AG10803 (cell line): ENCODE results near the gene NKX2-3.

ENCODE experiments used
- DNase-seq: peaks from one replicate; pipeline ENCODE4 v3.0.0; 2010; ENCODE audit warnings: low read depth
- H3K4me3 ChIP-seq: 2 replicates; pipeline ENCODE4 v1.5.1; 2011; ENCODE audit warnings: mild to moderate bottlenecking, low read length, control low read depth
- CTCF ChIP-seq: conservative IDR thresholded peaks from 2 replicates; pipeline ENCODE4 v1.5.1; 2011; ENCODE audit warnings: mild to moderate bottlenecking, low read length, control low read depth, inconsistent platforms

NKX2-3 gene

GRCh38 chr10:99536338-99537085, 3.8 kb downstream of the NKX2-3 start:
- no peak overlapping the region for H3K4me3 ChIP-seq
- no peak for DNase-seq
- no peak for TF ChIP-seq CTCF

GRCh38 chr10:99537086-99537988, 4.6 kb downstream of the NKX2-3 start:
- TF ChIP-seq CTCF = no peak
- H3K4me3 ChIP-seq = no peak overlapping the region
- DNase-seq = no peak

GRCh38 chr10:99537989-99538917, 5.5 kb downstream of the NKX2-3 start:
- DNase-seq = no peak
- TF ChIP-seq CTCF = no peak
- no peak overlapping the region for H3K4me3 ChIP-seq

DNA sequence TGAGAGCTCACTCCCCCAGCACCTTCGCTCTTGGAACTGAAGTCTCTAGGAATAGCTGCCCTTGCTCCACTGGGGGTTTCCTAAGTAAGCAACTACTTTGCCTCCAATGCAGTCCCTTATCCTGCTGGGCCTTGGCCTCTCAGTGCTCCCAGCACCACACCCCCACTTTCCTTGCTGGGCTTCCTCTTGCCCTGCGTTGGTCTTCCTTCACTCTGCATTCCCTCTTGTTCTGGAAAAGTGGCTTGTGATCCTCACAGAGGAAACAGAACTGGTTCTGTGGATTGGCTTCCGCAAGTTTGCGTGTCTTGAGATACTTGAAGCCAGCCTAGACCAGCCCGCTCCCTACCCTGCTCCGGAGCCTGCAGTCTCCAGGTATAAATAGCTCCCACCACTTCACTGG, 6.4 kb downstream of the NKX2-3 start:
- TF ChIP-seq CTCF = no peak
- no peak for DNase-seq

DNA sequence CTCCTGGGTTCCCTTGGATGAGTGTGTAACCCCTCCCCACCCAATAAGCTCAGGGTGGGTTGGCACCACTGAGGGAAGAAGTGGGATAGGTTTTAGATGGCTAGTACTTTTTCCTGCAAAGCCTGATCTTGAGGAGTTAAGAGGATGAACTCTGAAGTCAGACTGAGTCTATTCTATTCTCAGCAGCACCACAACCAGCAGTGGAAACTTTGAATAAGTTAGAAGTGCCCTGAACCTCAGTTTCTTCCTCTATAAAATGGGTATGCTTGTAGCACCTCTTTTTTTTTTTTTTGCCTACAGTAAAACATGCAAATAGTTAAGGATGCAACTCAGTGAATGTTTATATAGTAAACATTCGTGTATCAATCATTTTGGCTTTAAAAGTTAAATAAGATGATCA, 7.1 kb downstream of the NKX2-3 start:
- no peak for TF ChIP-seq CTCF
- DNase-seq = no peak
- no peak overlapping the region for H3K4me3 ChIP-seq

More for the DNA sequence above, 6.4 kb downstream of the NKX2-3 start:
- no peak overlapping the region for H3K4me3 ChIP-seq

DNA sequence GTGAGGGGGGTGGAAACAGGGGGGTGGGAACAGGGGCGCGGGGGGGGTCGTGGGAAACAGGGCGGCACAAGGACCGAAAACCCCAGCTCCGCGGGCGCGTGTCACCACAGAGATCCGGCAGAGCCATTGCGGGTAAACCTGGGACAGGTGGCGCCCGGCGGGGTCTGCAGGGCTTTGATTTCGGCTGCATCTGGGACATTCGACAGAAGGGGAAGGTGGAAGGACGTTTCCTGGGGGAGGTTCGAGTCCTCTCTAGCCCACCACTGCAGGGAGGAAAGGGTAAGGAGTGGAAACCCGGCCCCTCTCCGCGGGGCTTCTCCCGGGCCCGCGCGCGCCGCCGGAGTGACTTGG, 7.5 kb downstream of the NKX2-3 start:
- H3K4me3 ChIP-seq = no peak overlapping the region
- no peak for TF ChIP-seq CTCF
- DNase-seq = no peak
